ENCODE measurements around the gene CYFIP2.
"Not testable (repeated sequence)": the region's sequence is repeated elsewhere in the genome, so short reads cannot be mapped to it uniquely, and the experiment has no call there.

Gene CYFIP2

GRCh38 chr5:157415838-157416237 is 149.9 kb downstream of the CYFIP2 start:
- no peak for DNase-seq

GRCh38 chr5:157419521-157419920 is 153.6 kb downstream of the CYFIP2 start:
- not testable (repeated sequence) for DNase-seq

- DNase-seq = not testable (repeated sequence)
Measured at GRCh38 chr5:157429920-157430319, 164.0 kb downstream of the CYFIP2 start.

- no peak for DNase-seq
Measured at GRCh38 chr5:157431544-157432200, 165.7 kb downstream of the CYFIP2 start.

GRCh38 chr5:157434096-157434495 is 168.2 kb downstream of the CYFIP2 start:
- no peak for DNase-seq

- no peak for DNase-seq
Measured at GRCh38 chr5:157443041-157443549, 177.2 kb downstream of the CYFIP2 start.

- no peak for DNase-seq
Measured at GRCh38 chr5:157444224-157444623, 178.3 kb downstream of the CYFIP2 start.
